HG02759 (cell line): ENCODE measurements around the gene AMIGO3.
A peak's percentile ranks its signal among the peaks of the same experiment; 100 is the strongest.
"Not testable (repeated sequence)": the region's sequence is repeated elsewhere in the genome, so short reads cannot be mapped to it uniquely, and the experiment has no call there.

Experiments used
- ATAC-seq: cut with Tn5 transposase; IDR thresholded peaks from one replicate; pipeline ENCODE4 v1.9.1; 2021; ENCODE audit warnings: mild to moderate bottlenecking, moderate library complexity; ENCODE audit not compliant: unreplicated experiment

AMIGO3 gene

DNA sequence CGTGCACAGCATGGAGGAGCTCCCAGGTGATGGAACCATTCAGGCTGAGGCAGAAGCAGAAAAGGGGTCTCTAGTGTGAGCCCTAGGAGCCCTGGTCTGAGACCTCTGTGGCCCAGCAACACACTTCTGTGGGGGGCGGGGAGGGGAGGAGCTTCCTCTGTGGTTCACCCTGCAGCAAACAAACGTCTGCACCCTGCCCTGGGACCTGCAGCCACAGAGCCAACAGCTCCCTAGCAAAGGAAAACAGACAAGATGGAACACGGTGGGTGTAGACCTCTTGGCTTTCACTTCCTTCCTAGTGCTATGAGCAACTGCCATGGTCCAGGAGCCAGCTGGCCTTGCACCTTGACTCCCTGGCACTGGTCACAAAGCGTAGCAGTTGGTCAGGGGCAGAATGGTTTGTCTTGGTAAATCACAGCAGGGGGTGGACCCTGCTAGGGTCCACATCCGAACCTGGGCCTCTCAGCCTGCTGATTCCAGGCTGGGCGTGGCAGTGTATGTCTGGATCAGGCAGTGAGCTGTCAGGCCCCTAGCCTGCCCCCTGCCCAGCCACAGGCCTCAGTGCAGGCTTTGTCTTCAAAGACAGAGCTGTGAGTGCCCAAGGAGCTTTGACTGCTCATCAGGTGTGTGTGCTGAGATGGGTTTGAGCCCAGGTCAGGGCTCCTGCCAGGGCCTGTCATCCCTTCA, 6.7 kb downstream of the AMIGO3 start:
- ATAC-seq: no peak

DNA sequence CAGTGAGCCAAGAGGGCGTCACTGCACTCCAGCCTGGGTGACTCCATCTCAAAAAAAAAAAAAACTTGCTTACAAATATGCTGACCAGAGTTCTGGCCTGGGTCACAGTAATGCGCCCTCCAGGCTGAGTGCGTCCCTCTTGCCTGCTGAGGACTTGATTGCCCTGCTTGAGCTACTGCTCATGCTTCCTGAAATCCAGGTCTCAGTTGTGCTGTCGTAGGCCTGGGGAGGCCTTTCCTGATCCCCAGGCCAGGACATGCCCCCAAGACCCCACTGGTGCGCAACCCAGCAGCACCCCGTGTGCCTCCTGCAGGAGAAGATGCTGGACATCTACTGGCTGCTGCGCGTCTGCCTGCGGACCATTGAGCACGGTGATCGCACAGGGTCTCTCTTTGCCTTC, 7.3 kb downstream of the AMIGO3 start:
- ATAC-seq: no peak

DNA sequence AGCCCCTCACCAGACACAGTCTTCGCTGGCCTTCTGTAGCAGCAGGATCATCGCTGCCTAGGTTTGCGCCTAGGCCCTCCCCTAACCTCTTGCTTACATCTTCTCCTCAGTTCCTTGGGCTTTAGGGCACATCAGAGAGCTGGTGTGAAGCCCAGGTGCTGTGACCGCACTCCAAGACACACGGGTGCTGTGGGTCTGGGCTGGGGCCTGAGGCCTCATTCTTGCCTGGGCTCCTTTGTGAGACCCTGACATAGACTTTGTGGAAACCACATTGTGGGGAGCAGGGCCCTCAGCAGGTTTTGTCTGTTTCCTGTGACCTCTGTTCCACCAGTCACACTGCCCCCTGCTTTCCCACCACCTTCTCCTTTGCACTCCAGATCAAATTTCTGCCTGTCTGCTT, 8.0 kb downstream of the AMIGO3 start:
- ATAC-seq: no peak

DNA sequence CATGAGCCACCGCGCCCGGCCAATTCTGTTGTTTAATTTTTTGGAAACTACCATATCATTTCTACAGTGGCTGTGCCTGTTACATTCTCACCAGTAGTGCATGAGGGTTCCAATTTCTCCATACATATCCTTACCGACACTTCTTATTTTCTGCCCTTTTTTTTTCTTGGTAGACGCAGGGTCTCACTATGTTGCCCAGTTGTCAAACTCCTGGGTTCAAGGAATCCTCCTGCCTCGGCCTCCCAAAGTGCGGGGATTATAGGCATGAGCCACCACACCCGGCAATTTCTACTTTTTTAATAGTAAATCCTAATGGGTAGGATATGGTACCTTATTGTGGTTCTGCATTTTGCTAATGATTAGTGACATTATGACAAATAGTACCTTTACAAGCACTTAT, 9.6 kb downstream of the AMIGO3 start:
- no peak for ATAC-seq

GRCh38 chr3:49707113-49707480, 12.4 kb downstream of the AMIGO3 start:
- ATAC-seq: no peak

- ATAC-seq: no peak
These were observed 12.9 kb downstream of the AMIGO3 start for GRCh38 chr3:49706456-49707112.

DNA sequence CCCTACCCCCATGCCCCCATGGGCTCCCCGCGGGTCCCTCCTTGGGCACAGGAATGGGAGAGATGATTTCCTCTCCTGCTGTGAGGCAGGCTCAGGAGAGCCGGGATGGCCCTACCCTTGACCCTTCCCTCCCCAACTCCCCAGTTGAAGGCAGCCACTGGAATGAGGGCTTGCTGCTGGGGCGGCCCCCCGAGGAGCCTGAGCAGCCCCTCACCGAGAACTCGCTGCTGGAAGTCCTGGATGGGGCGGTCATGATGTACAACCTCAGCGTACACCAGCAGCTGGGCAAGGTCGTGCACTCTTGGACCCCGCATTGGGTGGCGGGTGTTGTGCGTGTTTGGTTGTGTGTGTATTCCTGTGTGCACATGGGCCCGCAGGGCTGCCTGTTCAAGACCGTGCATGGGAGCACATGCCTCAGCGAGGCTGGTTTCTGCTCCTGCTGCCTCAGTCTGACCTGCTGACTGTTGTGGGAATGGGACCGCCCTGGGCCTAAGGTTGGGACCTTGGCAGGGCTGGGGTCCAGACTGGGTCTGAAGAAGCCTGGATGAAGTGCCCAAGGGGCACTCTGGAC, 14.0 kb downstream of the AMIGO3 start:
- ATAC-seq: no peak

DNA sequence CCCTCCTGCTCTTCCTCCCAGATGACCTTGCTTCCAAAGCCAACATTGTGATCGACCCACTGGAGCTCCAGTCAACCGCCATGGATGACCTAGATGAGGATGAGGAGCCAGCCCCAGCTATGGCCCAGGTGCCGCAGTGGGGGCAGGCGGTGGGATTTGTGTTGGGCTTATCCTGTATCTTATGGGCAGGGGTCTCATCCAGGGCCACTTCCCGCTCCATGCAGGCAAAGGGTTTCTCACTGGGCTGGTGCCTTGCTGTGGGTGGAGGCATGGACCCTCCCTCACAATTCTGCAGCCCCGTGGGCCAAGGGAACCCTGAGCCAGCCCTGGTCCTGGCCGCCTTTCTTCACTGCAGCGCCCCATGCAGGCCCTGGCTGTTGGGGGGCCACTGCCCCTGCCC, 14.9 kb downstream of the AMIGO3 start:
- ATAC-seq: no peak

- no peak for ATAC-seq
These were observed 15.5 kb downstream of the AMIGO3 start for GRCh38 chr3:49703956-49704355.

GRCh38 chr3:49703443-49703927, 16.0 kb downstream of the AMIGO3 start:
- peak; percentile 78 for ATAC-seq

DNA sequence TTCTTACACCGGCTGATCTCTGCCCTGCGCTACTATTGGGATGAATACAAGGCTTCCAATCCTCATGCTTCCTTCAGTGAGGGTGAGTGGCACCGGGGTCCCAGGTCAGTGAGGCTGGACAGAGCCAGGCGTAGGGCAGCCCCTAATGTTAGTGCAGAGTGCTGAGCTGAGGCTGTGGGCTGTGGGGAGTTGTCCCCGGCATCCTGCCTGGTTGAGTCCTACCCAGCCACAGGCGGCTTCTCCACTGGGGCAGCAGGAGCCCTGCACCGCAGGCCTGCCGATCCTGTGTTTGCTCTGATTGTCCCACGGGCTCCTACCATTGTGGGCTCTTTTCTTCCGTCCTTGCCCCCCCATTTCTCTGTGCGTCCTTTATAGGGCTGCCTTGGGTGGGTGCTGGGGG, 16.8 kb downstream of the AMIGO3 start:
- ATAC-seq: no peak

- ATAC-seq: no peak
These were observed 18.0 kb downstream of the AMIGO3 start for GRCh38 chr3:49701388-49702077.

- no peak for ATAC-seq
These were observed 18.9 kb downstream of the AMIGO3 start for GRCh38 chr3:49700453-49701128.

- no peak for ATAC-seq
These were observed 19.5 kb downstream of the AMIGO3 start for GRCh38 chr3:49700014-49700413.

GRCh38 chr3:49699281-49699979, 20.1 kb downstream of the AMIGO3 start:
- ATAC-seq: no peak

- not testable (repeated sequence) for ATAC-seq
These were observed 24.0 kb downstream of the AMIGO3 start for GRCh38 chr3:49695350-49696015.

GRCh38 chr3:49694409-49695070, 24.9 kb downstream of the AMIGO3 start:
- ATAC-seq: not testable (repeated sequence)

DNA sequence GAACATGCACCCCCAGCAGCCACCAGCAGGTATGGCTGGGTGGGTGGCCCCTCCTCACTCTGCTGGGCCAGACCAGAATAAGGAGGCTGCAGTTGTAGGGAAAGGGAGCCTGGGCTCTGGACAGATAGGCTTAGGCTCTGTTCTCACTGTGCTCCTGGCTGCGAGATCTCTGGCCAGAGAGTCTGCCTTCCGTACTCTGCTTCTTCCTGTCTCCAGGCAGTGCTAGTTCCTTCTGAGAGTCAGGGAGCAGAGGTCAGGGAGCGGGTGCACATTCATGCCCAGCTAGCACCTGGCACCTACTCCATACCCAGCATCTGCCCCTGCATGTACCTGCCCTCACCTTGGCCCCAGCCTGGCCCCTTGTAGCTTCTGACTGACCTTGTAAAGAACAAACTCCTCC, 28.0 kb downstream of the AMIGO3 start:
- ATAC-seq: not testable (repeated sequence)

GRCh38 chr3:49690856-49691255, 28.6 kb downstream of the AMIGO3 start:
- not testable (repeated sequence) for ATAC-seq
